Urinary bladder (tissue), 4 donors: ENCODE measurements around the gene CEMIP2. TPM values are rescaled to one million over a fixed set of nuclear protein-coding genes. Genes with fewer than 3 reads are reported as not detected.

Experiments used
- DNase-seq: peaks from one replicate; pipeline ENCODE4 v3.0.0-alpha.2; 2015; ENCODE audit errors: extremely low spot score
- H3K27ac ChIP-seq: one replicate; pipeline ENCODE4 v1.5.1; 2013; ENCODE audit warnings: low read depth, mild to moderate bottlenecking, moderate library complexity
- H3K36me3 ChIP-seq: one replicate; pipeline ENCODE4 v1.6.1; 2013; ENCODE audit warnings: mild to moderate bottlenecking, moderate library complexity; ENCODE audit not compliant: insufficient read depth
- H3K4me1 ChIP-seq: one replicate; pipeline ENCODE4 v1.6.1; 2013; ENCODE audit warnings: mild to moderate bottlenecking, moderate library complexity; ENCODE audit not compliant: insufficient read depth
- H3K4me3 ChIP-seq: one replicate; pipeline ENCODE4 v1.5.1; 2013; ENCODE audit warnings: low read depth, low read length
- WGBS: extraction: QIAGEN DNeasy Blood & Tissue Kit; methylation state at CpG from one replicate; pipeline ENCODE4 v1.1.7; 2013; 5-methylcytosine and 5-hydroxymethylcytosine counted together
- polyA plus RNA-seq: library from polyadenylated mRNA; stranded (reverse); fragments of 200-250 nt; gene quantifications from one replicate; pipeline ENCODE4 v1.2.3, GENCODE V29; 2013
- total RNA-seq: library from RNA; depleted of rRNA; stranded (reverse); fragments of >200 nt; gene quantifications from one replicate; pipeline ENCODE4 v1.2.3, GENCODE V29; 2014
- donor health status: healthy with polysubstance abuse.
- donor health status: healthy.

Gene CEMIP2
- total and polyA plus RNA-seq, 2 donors, result 17.5 to 62.5 TPM

GRCh38 chr9:71681708-71682272, 86.5 kb downstream of the CEMIP2 start:
- Histone ChIP-seq H3K4me1 (peaks cover 2% of the 10 kb centered on the region), H3K36me3 (no peaks in the 10 kb centered on the region), H3K27ac (no peak overlapping the region), H3K4me3 (no peak overlapping the region)
- no peak for DNase-seq
- WGBS, result 31% methylated on average over 3 of the region's 3 CpGs

GRCh38 chr9:71681104-71681707, 87.1 kb downstream of the CEMIP2 start:
- 53% methylated on average over 1 of the region's 1 CpG for whole genome bisulfite sequencing
- Histone ChIP-seq H3K27ac (no peak overlapping the region), H3K36me3 (no peaks in the 10 kb centered on the region), H3K4me1 (peaks cover 2% of the 10 kb centered on the region), H3K4me3 (no peak overlapping the region)
- no peak for DNase-seq

GRCh38 chr9:71680189-71680980, 87.9 kb downstream of the CEMIP2 start:
- 38% methylated on average over 5 of the region's 5 CpGs for WGBS
- H3K4me3 ChIP-seq, result no peak overlapping the region
- no peak for DNase-seq
- peaks cover 2% of the 10 kb centered on the region for H3K4me1 ChIP-seq
- H3K27ac ChIP-seq, result no peak overlapping the region
- no peaks in the 10 kb centered on the region for H3K36me3 ChIP-seq

- no peak overlapping the region for H3K27ac ChIP-seq
- H3K36me3 ChIP-seq, result peaks cover 2% of the 10 kb centered on the region
- no peak overlapping the region for H3K4me3 ChIP-seq
- no peak for DNase-seq
- H3K4me1 ChIP-seq, result peaks cover 2% of the 10 kb centered on the region
- WGBS, result 52% methylated on average over 3 of the region's 3 CpGs
Observed at GRCh38 chr9:71678999-71679398, 89.3 kb downstream of the CEMIP2 start.

- Histone ChIP-seq H3K4me1 (peaks cover 2% of the 10 kb centered on the region), H3K4me3 (no peak overlapping the region), H3K36me3 (peaks cover 2% of the 10 kb centered on the region), H3K27ac (no peak overlapping the region)
- WGBS, result 94% methylated on average over 1 of the region's 1 CpG
- DNase-seq, result no peak
Observed at GRCh38 chr9:71677209-71677608, 91.1 kb downstream of the CEMIP2 start.

GRCh38 chr9:71676460-71676859, 91.9 kb downstream of the CEMIP2 start:
- H3K4me1 ChIP-seq, result peaks cover 2% of the 10 kb centered on the region
- DNase-seq, result no peak

GRCh38 chr9:71675857-71676165, 92.5 kb downstream of the CEMIP2 start:
- 86% methylated on average over 1 of the region's 1 CpG for WGBS

More at GRCh38 chr9:71676460-71676859, 91.9 kb downstream of the CEMIP2 start:
- H3K27ac ChIP-seq, result no peak overlapping the region
- no peak overlapping the region for H3K4me3 ChIP-seq
- H3K36me3 ChIP-seq, result peaks cover 2% of the 10 kb centered on the region

GRCh38 chr9:71675105-71675856, 93.0 kb downstream of the CEMIP2 start:
- 60% methylated on average over 3 of the region's 3 CpGs for WGBS
- no peak for DNase-seq
- H3K4me3 ChIP-seq, result no peak overlapping the region

More at GRCh38 chr9:71675857-71676165, 92.5 kb downstream of the CEMIP2 start:
- no peak overlapping the region for H3K4me3 ChIP-seq
- no peak overlapping the region for H3K27ac ChIP-seq
- H3K36me3 ChIP-seq, result peaks cover 2% of the 10 kb centered on the region
- peaks cover 2% of the 10 kb centered on the region for H3K4me1 ChIP-seq
- no peak for DNase-seq

GRCh38 chr9:71672573-71672972, 95.7 kb downstream of the CEMIP2 start:
- Histone ChIP-seq H3K27ac (no peak overlapping the region), H3K4me3 (no peak overlapping the region), H3K36me3 (peaks cover 2% of the 10 kb centered on the region), H3K4me1 (no peaks in the 10 kb centered on the region)
- no peak for DNase-seq
- 94% methylated on average over 1 of the region's 1 CpG for WGBS

More at GRCh38 chr9:71675105-71675856, 93.0 kb downstream of the CEMIP2 start:
- peaks cover 2% of the 10 kb centered on the region for H3K36me3 ChIP-seq
- H3K27ac ChIP-seq, result no peak overlapping the region
- peaks cover 2% of the 10 kb centered on the region for H3K4me1 ChIP-seq

- no peak overlapping the region for H3K4me3 ChIP-seq
- no peaks in the 10 kb centered on the region for H3K4me1 ChIP-seq
- no peak for DNase-seq
- WGBS, result 87% methylated on average over 3 of the region's 3 CpGs
- no peak overlapping the region for H3K27ac ChIP-seq
- H3K36me3 ChIP-seq, result peaks cover 2% of the 10 kb centered on the region
Observed at GRCh38 chr9:71671289-71671688, 97.0 kb downstream of the CEMIP2 start.

GRCh38 chr9:71670121-71670520, 98.2 kb downstream of the CEMIP2 start:
- DNase-seq, result no peak
- 83% methylated on average over 1 of the region's 1 CpG for WGBS
- Histone ChIP-seq H3K36me3 (peaks cover 2% of the 10 kb centered on the region), H3K4me3 (no peak overlapping the region), H3K27ac (no peak overlapping the region), H3K4me1 (no peaks in the 10 kb centered on the region)

GRCh38 chr9:71669284-71669995, 98.9 kb downstream of the CEMIP2 start:
- H3K27ac ChIP-seq, result no peak overlapping the region
- H3K4me3 ChIP-seq, result no peak overlapping the region
- peaks cover under 1% of the 10 kb centered on the region for H3K36me3 ChIP-seq
- no peak for DNase-seq
- WGBS, result 87% methylated on average over 3 of the region's 3 CpGs
- no peaks in the 10 kb centered on the region for H3K4me1 ChIP-seq

GRCh38 chr9:71668717-71669116, 99.6 kb downstream of the CEMIP2 start:
- WGBS, result 93% methylated on average over 2 of the region's 2 CpGs

More at GRCh38 chr9:71668717-71669116, 99.6 kb downstream of the CEMIP2 start:
- H3K27ac ChIP-seq, result no peak overlapping the region
- no peaks in the 10 kb centered on the region for H3K4me1 ChIP-seq
- no peak overlapping the region for H3K4me3 ChIP-seq
- no peaks in the 10 kb centered on the region for H3K36me3 ChIP-seq
- DNase-seq, result no peak
